ENCODE results near the gene EML6.

The EML6 gene

GRCh38 chr2:55003706-55004639 is 280.5 kb downstream of the EML6 start:
- DNase-seq (ENCODE audit: low read depth) = no peak

GRCh38 chr2:55006306-55006705 is 282.8 kb downstream of the EML6 start:
- DNase-seq (ENCODE audit: low read depth) = no peak

GRCh38 chr2:55009277-55010060 is 286.0 kb downstream of the EML6 start:
- DNase-seq (ENCODE audit: low read depth) = no peak

GRCh38 chr2:55010149-55010591 is 286.7 kb downstream of the EML6 start:
- DNase-seq (ENCODE audit: low read depth) = peak; percentile 25

- DNase-seq (ENCODE audit: low read depth) = no peak
Measured at GRCh38 chr2:55010915-55011314, 287.5 kb downstream of the EML6 start.

GRCh38 chr2:55011831-55012671 is 288.6 kb downstream of the EML6 start:
- no peak for DNase-seq (ENCODE audit: low read depth)

GRCh38 chr2:55012672-55013484 is 289.4 kb downstream of the EML6 start:
- no peak for DNase-seq (ENCODE audit: low read depth)

GRCh38 chr2:55013936-55014335 is 290.5 kb downstream of the EML6 start:
- no peak for DNase-seq (ENCODE audit: low read depth)

GRCh38 chr2:55014962-55015939 is 291.8 kb downstream of the EML6 start:
- no peak for DNase-seq (ENCODE audit: low read depth)

GRCh38 chr2:55017428-55017827 is 294.0 kb downstream of the EML6 start:
- DNase-seq (ENCODE audit: low read depth) = no peak

GRCh38 chr2:55017880-55018279 is 294.4 kb downstream of the EML6 start:
- DNase-seq (ENCODE audit: low read depth) = no peak

- DNase-seq (ENCODE audit: low read depth) = no peak
Measured at GRCh38 chr2:55018619-55019018, 295.2 kb downstream of the EML6 start.

GRCh38 chr2:55019526-55020258 is 296.2 kb downstream of the EML6 start:
- DNase-seq (ENCODE audit: low read depth) = no peak
